ENCODE data around the gene ERICH6. TPM values are rescaled to one million over a fixed set of nuclear protein-coding genes. Genes with fewer than 3 reads are reported as not detected.

Gene ERICH6
- total and polyA plus RNA-seq, 10 of the 15 experiments (the other 5 are each of a cell fraction or from before 2014, with no cell fraction given), result 0.04 to 0.40 (median 0.22) TPM; not detected in 6

GRCh38 chr3:150736316-150736719 lies 32.6 kb upstream of the ERICH6 start:
- Histone ChIP-seq H3K4me3 (no peak overlapping the region), H4K20me1 (ENCODE audit: control insufficient read depth, insufficient read depth) (no peaks in the 10 kb centered on the region), H3K9ac (ENCODE audit: control insufficient read depth, insufficient read depth, low read length) (no peak overlapping the region), H3K4me2 (ENCODE audit: control insufficient read depth, insufficient read depth) (no peak overlapping the region), H3K79me2 (ENCODE audit: control insufficient read depth, insufficient read depth, low read length) (peaks cover 4% of the 10 kb centered on the region), H3K27ac (ENCODE audit: control insufficient read depth, insufficient read depth) (no peak overlapping the region), H3K4me1 (ENCODE audit: control insufficient read depth, insufficient read depth, low read length) (peaks cover 31% of the 10 kb centered on the region), H3K9me3 (replicated peaks; ENCODE audit: control insufficient read depth, insufficient read depth, low read length) (no peaks in the 10 kb centered on the region), H2AFZ (ENCODE audit: control insufficient read depth, low read depth, low read length) (no peak overlapping the region), H3K36me3 (ENCODE audit: control insufficient read depth in 2 of 2, insufficient read depth in 2 of 2, low read length in 1 of 2) (peaks cover 0 to 3% of the 10 kb centered on the region in 2 experiments; a peak in 3 of 4 replicates), H3K27me3 (replicated peaks in 1 of 2; ENCODE audit: control insufficient read depth in 2 of 2, insufficient read depth in 2 of 2, low read length in 1 of 2) (no peaks in the 10 kb centered on the region)
- ChIA-PET RAD21 (ENCODE audit: unreplicated experiment) (interaction anchor here (0.9 to 1.6 kb wide), 3 partner anchors 31 to 129 kb away, joined by 3 to 4 read pairs (median 3); no protein-coding TSS in a partner anchor), CTCF (interaction anchor here (1.0 to 1.3 kb wide), 6 partner anchors 11 to 208 kb away, joined by 3 to 6 read pairs (median 4); no protein-coding TSS in a partner anchor), SMC1A (ENCODE audit: uncharacterized antibody, unreplicated experiment) (interaction anchor here (0.5 to 2.8 kb wide), 7 partner anchors 9 to 107 kb away, joined by 3 to 11 read pairs (median 4); no protein-coding TSS in a partner anchor), POLR2A (interaction anchor here (0.7 kb wide), 1 partner anchor 25 kb away, joined by 3 read pairs; no protein-coding TSS in a partner anchor)
- no peak for DNase-seq (ENCODE audit: low read depth, low spot score)
- TF ChIP-seq, protein P1, sequence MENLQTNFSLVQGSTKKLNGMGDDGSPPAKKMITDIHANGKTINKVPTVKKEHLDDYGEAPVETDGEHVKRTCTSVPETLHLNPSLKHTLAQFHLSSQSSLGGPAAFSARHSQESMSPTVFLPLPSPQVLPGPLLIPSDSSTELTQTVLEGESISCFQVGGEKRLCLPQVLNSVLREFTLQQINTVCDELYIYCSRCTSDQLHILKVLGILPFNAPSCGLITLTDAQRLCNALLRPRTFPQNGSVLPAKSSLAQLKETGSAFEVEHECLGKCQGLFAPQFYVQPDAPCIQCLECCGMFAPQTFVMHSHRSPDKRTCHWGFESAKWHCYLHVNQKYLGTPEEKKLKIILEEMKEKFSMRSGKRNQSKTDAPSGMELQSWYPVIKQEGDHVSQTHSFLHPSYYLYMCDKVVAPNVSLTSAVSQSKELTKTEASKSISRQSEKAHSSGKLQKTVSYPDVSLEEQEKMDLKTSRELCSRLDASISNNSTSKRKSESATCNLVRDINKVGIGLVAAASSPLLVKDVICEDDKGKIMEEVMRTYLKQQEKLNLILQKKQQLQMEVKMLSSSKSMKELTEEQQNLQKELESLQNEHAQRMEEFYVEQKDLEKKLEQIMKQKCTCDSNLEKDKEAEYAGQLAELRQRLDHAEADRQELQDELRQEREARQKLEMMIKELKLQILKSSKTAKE (IDR thresholded peaks at IDR 0.05; ENCODE audit: low read depth, poor library complexity, severe bottlenecking), result no peak
- TF ChIP-seq, protein P2, sequence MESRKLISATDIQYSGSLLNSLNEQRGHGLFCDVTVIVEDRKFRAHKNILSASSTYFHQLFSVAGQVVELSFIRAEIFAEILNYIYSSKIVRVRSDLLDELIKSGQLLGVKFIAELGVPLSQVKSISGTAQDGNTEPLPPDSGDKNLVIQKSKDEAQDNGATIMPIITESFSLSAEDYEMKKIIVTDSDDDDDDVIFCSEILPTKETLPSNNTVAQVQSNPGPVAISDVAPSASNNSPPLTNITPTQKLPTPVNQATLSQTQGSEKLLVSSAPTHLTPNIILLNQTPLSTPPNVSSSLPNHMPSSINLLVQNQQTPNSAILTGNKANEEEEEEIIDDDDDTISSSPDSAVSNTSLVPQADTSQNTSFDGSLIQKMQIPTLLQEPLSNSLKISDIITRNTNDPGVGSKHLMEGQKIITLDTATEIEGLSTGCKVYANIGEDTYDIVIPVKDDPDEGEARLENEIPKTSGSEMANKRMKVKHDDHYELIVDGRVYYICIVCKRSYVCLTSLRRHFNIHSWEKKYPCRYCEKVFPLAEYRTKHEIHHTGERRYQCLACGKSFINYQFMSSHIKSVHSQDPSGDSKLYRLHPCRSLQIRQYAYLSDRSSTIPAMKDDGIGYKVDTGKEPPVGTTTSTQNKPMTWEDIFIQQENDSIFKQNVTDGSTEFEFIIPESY (IDR thresholded peaks at IDR 0.05), result no peak
- no peak for TF ChIP-seq CHD2 (IDR thresholded peaks at IDR 0.05; ENCODE audit: borderline replicate concordance, low read depth, low read length)
- TF ChIP-seq NR2C2 (IDR thresholded peaks at IDR 0.05; ENCODE audit: borderline replicate concordance, control insufficient read depth, insufficient read length, low read depth), result no peak
- no peak for TF ChIP-seq CREB1 (IDR thresholded peaks at IDR 0.05; ENCODE audit: low read depth)
- no peak for TF ChIP-seq SREBF1 (IDR thresholded peaks at IDR 0.05; ENCODE audit: low read length)
- no peak for TF ChIP-seq ZNF274 (IDR thresholded peaks at IDR 0.05; ENCODE audit: insufficient read depth, insufficient read length)
- TF ChIP-seq NFYA (IDR thresholded peaks at IDR 0.05; ENCODE audit: borderline replicate concordance, low read depth, low read length), result no peak
- TF ChIP-seq SUPT20H (IDR thresholded peaks at IDR 0.05; ENCODE audit: borderline replicate concordance, control insufficient read depth, low read depth, low read length), result no peak
- TF ChIP-seq ATF3 (IDR thresholded peaks at IDR 0.05; ENCODE audit: borderline replicate concordance, extremely low read depth, low read depth, low read length), result no peak
- no peak for TF ChIP-seq ZBED1 (IDR thresholded peaks at IDR 0.05; ENCODE audit: borderline replicate concordance)
- TF ChIP-seq IRF4 (IDR thresholded peaks at IDR 0.05; ENCODE audit: low read depth, low read length), result no peak
- in situ Hi-C loops (cut with MboI), result no loop called here
- intact Hi-C loops (cut with micrococcal nuclease; ENCODE audit: unreplicated experiment), result no loop called here
- WGBS (ENCODE audit: insufficient coverage, insufficient replicate concordance, low lambda C conversion rate, missing lambda C conversion rate), result 53% methylated on average over 2 of the region's 2 CpGs
- no peak for FAIRE-seq
- BruUV-seq (replicated peaks), result no TSS peak
- ATAC-seq, result no peak
